T follicular helper cell (primary cell): Measurements from ENCODE around the gene HECW1.
"Not testable (repeated sequence)": the region's sequence is repeated elsewhere in the genome, so short reads cannot be mapped to it uniquely, and the experiment has no call there.

Experiments used
- DNase-seq: peaks from one replicate; pipeline ENCODE4 v3.0.0-alpha.2; 2020; ENCODE audit warnings: low read depth
- total RNA-seq, 2 experiments: gene quantifications; one replicate each; lab custom pipeline; 2026; lab: John Stamatoyannopoulos, UW

Gene HECW1
- total RNA-seq = 0 to 0.13 reads per million in 2 experiments

DNA sequence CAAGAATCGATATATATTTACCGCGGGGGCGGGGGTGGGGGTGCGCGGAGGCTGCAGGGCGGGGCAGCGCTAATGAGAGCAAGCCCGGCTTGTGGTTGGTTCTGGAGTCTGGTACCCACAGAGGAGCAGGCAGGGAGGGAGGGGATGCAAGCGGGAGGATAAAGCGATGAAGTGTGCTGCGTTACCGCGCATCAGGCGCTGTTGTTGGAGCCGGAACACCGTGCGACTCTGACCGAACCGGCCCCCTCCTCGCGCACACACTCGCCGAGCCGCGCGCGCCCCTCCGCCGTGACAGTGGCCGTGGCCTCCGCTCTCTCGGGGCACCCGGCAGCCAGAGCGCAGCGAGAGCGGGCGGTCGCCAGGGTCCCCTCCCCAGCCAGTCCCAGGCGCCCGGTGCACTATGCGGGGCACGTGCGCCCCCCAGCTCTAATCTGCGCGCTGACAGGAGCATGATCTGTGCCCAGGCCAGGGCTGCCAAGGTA lies at the start of gene HECW1:
HECW1 (plus strand) TSS at position 189 of the 482 bp plus-strand sequence. CDS start 131,259 bp downstream, outside the sequence.
- DNase-seq = no peak

DNA sequence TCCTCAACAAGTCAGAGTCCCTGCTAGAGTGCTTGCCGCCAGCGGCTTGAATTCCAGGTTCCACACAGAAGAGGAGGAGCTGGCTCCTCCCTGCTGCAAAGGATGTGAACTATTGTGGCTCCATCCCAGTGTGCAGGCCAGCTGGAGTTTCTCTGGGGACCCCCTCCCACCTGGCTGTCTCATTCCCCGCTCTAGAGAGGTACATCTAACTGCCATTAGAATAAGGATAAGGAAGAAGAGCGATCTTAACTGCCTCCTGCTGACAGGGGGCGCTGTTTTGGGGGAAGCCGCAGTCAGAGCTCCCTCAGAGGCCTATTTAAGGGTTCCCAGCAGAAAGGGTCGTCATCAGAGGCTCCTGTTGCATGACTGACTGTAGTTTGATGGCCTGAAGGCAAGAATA lies 40.8 kb upstream of the HECW1 start:
- no peak for DNase-seq

DNA sequence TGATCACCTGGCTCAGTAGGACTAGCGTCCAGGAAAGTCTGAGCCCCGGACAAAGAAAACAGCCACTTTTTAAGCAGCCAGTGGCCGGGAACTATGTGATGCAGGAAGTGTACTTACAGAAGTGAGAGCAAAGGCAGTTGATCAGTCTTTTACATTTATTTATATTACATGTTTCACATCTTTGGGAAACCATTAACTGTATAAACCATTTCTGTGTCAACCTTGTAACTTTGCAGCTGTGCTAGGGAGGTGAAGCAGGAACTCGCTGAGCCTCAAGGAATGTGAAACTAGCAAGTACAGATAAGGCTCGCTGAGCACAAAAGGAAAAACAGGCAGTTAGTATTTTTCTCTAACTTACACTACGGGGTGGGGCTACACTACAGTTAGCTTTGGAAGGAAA lies 39.9 kb upstream of the HECW1 start:
- DNase-seq = no peak

GRCh38 chr7:43073811-43074210 lies 38.6 kb upstream of the HECW1 start:
- DNase-seq = not testable (repeated sequence)

DNA sequence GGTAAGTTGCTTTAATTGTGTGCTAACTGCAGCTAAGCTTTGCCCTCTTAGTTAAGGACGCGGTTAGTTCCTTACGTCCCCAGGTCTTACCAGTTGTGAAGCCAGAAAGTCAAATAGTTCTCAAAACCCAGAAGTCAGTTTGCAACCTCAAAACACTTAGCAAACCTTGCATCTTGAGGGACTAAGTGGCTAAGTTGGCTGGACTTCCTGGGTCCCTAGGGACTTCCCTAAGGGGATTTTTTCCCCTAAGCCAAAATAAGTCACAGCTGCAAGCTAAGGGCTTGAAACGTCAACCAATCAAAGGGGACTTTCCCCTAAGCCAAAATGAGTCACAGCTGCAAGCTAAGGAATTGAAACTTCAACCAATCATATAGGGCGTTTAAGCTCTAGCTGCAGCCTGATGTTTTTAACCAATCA lies 36.2 kb upstream of the HECW1 start:
- no peak for DNase-seq

- no peak for DNase-seq
Observed at GRCh38 chr7:43076606-43077005, 35.8 kb upstream of the HECW1 start.

DNA sequence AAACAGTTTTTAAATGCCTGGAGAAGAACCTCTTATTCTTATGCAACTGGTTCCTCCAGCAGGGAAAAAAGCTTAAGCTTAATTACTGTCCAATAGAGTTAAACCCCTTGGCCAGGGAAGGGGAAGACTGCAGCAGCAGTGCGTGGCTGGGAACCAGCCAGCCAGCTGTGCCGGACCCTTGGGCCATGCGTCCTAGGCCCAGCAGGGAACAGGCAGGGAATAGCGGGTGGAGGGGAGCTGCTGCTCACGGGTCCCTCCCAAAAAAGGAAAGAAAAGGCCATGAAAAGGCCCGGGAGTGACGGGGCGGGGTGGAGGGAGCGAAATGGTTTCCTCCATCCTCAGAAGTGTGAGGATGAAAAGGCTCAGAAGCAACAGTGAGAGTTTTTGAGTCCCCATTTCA lies 35.2 kb upstream of the HECW1 start:
- no peak for DNase-seq

DNA sequence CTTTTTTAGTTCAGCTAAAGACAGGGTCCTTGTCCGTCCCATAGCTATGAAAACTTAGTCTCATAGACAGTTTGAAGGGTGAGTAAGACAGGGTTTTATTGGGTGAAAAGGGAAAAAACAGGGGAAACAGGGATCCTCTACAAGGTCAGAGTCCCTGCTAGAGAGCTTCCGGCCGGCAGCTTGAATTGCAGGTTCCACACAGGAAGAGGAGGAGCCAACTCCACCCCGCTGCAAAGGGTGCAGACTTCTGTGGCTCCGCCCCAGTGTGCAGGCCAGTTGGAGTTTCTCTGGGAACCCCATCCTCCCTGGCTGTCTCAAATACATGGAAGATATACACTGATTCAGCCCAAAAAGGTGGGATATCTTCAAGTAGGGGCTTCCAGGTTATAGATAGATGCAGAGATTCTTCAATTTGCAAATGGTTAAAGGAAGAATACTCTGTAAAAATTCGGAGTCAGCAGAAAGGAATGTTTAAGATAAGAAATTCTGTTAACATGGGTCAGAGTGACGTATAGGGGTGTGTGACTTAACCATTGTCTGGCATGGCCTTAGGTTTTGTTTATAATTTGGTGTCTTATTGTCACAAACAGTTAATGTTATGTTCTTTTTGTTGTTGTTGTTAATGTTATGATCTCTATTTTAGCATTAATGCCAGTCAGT lies 34.6 kb upstream of the HECW1 start:
- DNase-seq = no peak

- DNase-seq = no peak
Observed at GRCh38 chr7:43078794-43079193, 33.7 kb upstream of the HECW1 start.

DNA sequence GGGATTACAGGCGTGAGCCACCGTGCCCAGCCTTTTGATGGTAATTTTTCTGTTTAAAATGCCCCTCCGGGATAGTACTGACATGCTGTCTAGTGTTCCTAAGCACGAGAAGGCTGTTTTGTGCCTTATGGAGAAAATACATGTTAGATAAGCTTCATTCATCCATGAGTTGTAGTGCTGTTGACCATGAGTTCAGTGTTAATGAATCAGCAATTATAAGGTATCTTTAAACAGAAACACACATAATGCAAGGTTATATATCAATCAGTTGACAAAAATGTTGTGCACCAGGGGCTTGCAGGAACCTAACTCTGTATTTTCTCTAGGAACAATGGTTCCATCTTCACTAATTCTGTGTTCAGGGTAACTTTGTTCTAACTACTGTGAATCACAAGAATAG lies 30.8 kb upstream of the HECW1 start:
- DNase-seq = no peak

- DNase-seq = no peak
Observed at GRCh38 chr7:43083106-43083505, 29.3 kb upstream of the HECW1 start.

DNA sequence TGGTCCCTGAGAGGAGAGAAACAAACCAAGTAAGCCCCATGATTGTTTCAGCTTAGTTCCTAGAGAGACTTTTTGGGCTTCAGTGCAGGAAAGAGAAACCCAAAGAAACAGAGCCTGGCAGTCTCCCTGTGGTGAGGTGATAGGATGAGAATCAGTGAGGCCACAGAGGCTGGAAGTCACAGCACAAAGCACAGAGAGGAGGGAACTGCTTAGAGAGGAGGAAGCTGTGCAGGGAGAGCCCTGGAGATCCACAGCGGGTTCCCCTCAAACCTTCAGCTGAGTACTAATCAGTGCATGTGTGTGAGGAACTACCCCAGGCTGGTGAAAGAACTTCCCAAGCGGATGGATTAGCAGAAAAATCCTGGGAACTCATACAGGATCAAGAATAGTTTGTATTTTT lies 27.4 kb upstream of the HECW1 start:
- DNase-seq = no peak

- DNase-seq = no peak
Observed at GRCh38 chr7:43085992-43086391, 26.5 kb upstream of the HECW1 start.

DNA sequence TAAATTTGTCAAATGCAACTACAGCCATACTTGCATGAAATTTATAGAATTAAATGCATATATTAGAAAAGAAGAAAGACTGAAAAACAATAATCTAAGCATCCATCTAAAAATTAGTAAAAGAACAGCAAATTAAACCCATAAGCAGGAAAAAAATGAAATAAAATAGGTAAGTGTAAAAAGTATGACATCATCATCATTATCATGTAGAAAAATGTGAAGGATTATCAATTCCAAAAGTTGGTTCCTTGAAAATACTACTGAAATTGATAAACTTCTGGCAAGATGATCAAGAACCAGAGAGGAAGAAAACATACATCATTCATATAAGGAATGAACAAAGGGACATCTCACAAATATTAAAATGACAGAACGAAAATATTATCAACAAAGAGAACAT lies 19.6 kb upstream of the HECW1 start:
- no peak for DNase-seq

DNA sequence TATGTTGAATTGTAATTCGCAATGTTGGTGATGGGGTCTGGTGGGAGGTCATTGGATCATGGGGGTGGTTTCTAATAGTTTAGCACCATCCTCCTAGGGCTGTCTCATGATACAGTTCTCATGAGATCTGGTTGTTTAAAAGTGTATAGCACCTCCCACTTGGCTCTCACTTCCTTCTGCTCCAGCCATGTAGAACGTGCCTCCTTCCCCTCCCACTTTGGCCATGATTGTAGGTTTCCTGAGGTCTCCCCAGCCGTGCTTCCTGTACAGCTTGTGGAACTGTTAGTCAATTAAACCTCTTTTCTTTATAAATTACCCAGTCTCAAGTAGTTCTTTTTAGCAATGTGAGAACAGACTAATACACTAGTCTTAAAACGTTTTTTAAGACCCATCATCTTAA lies 15.6 kb upstream of the HECW1 start:
- DNase-seq = no peak

DNA sequence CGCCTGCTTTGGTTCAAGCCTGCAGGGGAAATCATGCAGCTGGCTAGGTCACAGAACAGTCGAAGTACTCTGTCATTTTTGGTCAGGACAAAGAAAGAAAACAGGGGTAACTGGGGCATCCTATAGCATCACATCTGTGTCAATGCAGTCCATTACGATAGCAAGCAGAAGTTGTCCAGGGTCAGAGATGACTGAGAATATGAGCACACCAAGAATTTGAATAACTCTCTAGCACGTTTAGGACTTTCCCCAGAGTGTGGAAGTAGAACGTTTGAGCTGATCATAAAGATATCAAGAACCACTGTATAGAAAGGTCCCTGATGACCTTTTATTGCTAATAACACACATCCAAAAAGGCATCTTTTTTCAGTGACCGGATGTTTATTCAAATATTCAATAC lies 12.7 kb upstream of the HECW1 start:
- no peak for DNase-seq

DNA sequence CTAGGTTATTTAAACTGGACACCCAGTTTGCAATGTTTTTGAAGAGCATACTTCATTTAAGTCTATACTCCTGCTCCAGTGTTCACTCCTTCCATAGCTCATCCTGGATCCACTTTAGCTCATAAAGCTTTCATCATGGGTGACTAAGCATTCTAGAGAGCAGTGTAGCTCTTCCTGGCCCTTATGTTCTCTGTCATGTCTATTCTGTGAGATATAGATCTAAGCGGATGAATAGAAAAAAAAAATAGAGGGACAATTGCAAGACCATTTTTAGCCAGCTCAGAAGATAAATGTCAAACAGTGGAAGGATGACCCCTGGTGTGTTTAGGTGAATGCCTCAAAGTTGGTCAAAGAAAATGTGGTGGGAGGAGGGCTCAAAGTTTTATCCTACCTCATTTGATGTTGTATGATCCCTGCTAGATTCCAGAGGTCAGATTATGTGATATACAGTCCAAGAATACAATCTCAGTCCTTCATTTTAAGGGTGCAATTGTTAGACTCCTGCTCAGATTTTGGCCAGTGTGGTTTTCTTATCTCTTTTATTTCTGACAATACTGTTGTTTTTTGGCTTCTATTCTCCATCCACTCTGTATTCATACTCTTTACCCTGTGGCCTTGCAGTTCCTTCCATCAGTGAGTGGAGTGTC lies 7.5 kb upstream of the HECW1 start:
- no peak for DNase-seq

DNA sequence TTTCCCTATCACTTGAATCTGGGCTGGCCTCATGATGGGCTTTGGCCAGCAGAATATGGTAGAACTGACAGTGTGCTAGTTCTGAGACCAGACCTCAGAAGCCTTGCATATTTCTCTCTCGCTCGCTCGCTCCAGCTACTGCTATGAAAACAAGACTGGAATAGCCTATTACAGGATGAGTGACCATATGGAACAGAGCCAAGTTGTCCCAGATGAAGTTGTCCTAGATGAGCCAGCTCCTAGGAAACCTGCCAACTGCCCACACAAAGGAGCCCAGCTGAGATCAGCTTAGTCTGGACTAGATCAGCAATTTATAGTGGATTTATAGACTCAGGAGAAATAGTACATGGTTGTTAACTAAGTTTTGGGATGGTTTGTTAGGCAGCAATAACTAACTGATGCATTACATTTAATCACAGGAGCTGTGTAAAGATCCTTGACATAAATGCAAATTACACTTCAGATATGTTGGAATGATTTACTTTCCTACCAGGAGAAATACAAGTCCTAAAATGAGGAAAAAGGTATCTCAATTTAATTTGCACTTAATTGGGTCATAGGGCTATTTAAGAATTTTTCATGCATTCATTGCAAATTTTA lies 6.8 kb upstream of the HECW1 start:
- no peak for DNase-seq

GRCh38 chr7:43108255-43109011 lies 4.0 kb upstream of the HECW1 start:
- DNase-seq = no peak

GRCh38 chr7:43110791-43111535 lies 1.5 kb upstream of the HECW1 start:
- DNase-seq = no peak

- DNase-seq = no peak
Observed at GRCh38 chr7:43111630-43112458, 603 bp upstream of the HECW1 start.
